Medulla oblongata (tissue), 1 donor: ENCODE results near the gene XPO6.

Experiments used
- DNase-seq: peaks from one replicate; pipeline ENCODE4 v3.0.0-alpha.2; 2015; ENCODE audit errors: extremely low spot score

Gene XPO6

GRCh38 chr16:28089205-28089991, 122.4 kb downstream of the XPO6 start:
- no peak for DNase-seq

GRCh38 chr16:28087675-28088300, 124.0 kb downstream of the XPO6 start:
- no peak for DNase-seq

- no peak for DNase-seq
These were observed 124.6 kb downstream of the XPO6 start for GRCh38 chr16:28087140-28087660.

GRCh38 chr16:28086186-28087139, 125.3 kb downstream of the XPO6 start:
- DNase-seq: no peak

DNA sequence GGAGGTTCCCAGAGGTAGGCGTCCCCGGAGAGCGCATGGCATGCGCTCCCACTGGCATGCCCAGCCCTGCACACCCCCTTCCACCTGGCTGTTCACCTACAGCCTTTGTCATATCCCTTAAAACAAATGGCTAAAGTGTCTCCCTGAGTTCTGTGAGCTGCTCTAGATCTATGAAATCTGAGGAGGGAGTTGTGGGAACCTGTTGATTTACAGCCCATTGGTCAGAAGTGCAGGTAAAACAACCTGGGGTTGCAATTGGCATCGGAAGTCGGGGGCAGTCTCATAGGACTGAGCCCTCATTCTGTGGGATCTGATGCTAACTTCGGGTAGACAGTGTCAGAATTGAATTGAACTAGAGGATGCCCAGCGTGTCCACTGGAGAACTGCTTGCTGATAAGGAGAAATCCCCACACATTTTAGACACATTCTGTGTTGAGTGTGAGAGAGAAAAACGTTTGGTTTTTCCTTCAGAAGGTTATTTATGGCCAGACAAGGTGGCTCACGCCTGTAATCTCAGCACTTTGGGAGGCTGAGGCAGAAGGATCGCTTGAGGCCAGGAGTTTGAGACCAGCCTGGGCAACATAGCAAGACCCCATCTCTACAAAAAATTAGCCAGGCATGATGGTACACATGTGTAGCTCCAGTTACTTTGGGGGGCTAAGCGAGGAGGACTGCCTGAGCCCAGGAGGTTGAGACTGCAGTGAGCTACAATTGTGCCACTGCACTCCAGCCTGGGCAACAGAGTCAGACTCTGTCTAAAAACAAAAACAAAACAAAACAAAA, 126.2 kb downstream of the XPO6 start:
- DNase-seq: no peak

- DNase-seq: no peak
These were observed 127.6 kb downstream of the XPO6 start for GRCh38 chr16:28084209-28084608.

GRCh38 chr16:28082624-28083023, 129.1 kb downstream of the XPO6 start:
- DNase-seq: no peak

DNA sequence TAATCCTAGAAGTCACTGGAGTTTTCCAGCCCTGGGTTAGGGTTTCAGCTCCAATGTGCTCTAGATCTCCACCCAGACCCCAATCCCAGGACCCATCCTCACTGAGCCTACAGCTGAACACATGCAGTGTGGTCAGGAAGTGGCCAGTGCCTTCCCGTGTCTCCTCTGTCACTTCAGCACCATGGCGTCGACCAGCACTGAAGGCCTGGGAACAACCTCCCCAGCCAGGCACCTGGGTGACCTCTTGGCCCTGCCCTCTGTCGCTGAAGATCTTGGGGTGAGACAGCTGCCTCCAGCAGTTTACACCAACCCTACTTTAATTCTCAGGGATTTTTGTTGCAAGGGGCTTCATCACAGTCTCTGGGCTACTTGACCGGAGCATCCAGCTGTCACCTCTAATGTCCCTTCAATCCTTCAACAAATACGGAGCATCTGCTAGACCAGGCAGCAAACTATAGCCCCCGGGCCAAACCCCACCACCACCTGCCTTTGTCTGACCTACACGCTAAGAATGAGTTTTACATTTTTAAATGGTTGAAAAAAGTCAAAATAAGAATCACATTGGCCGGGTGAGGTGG, 130.3 kb downstream of the XPO6 start:
- DNase-seq: no peak

DNA sequence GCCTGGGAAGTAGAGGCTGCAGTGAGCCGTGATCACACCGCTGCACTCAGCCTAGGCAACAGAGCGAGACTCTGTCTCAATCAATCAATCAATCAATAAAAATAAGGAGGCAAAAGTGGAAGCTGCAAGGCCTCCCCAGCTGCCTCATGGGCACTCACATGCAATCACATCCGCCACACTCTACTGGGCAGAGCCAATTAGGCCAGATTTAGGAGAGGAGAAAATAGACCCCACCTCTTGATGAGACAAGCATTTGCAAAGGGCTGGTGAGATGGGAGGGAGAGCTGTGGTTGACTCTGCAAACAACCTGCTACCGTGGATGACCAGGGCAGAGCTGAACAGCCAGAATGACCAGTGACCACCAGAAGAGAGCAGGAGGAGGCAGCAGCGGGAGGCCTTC, 133.5 kb downstream of the XPO6 start:
- no peak for DNase-seq

DNA sequence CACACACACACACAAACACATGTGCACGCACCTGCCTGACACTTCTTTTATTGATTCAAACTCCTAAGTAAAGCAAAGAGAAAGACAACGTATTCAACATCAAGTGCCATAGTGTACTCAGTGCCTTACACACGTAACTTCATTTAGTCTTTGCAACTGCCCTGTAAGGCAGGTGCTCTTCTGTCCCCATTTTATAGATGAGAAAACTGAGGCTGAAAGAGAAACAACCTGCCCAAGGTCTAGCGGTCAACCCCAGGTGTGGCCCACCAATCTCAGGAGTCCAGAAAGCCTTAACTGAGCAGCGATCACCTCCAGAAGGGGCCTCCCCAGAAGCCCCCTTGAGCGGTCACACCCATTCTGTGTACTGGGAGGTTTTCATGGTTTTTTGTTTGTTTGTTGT, 137.9 kb downstream of the XPO6 start:
- no peak for DNase-seq

DNA sequence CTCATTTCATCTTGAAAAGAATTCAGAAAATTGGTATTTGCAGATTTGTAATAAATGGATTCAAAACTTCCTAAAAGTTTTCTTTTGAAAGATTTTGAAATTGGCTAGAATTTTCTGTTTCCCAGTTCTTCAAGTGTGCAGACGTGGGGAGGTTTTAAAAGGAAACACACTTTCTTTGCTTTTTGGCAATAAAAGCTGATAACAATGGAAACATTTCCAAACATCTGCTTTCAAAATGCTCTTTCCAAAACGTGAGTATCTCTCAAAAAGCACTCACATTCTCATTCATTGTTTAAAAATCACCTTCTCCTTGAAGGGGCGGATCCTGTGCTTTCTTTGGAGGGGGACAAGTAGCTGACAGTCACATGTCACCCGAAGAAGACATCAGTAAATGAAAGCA, 139.7 kb downstream of the XPO6 start:
- DNase-seq: no peak

DNA sequence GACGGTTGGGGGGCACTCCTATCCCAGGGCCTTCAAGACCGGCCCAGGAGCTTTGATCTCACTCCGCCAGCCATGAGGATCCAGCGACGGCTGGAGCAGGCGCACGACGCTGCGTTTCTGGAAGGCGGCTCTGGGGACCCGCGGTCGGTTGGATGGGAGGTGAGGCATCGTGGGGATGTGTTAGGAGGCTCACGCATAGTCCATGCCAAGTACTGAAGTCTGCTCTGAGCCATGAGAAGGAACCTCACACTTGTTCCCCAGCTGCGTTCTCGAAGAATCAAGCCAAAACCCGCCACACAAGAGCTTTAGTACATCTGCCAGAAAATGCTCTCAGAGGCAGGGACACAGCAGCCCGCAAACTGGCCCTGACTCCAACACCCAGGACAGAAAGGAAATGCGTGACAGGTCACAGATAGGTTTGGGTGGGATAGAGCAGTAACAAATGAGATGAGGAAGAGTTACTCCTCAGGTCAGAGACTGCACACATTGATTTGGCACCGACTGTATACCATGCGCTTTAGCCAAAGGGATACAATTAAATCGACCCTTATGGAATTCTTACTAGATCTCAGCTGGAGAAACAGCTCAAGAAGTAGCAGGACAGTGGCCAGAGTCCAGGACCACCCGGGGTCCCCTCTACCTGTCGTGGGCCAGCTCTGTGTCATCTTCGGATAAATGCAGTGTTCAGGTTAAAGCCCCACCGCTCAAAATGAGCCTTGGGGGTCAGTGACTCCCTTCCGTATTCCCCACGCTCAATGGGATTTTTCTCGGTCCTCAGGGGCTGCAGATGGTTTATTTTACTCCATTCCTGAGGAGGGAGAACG, 141.6 kb downstream of the XPO6 start:
- DNase-seq: no peak

GRCh38 chr16:28068976-28069375, 142.8 kb downstream of the XPO6 start:
- DNase-seq: no peak

DNA sequence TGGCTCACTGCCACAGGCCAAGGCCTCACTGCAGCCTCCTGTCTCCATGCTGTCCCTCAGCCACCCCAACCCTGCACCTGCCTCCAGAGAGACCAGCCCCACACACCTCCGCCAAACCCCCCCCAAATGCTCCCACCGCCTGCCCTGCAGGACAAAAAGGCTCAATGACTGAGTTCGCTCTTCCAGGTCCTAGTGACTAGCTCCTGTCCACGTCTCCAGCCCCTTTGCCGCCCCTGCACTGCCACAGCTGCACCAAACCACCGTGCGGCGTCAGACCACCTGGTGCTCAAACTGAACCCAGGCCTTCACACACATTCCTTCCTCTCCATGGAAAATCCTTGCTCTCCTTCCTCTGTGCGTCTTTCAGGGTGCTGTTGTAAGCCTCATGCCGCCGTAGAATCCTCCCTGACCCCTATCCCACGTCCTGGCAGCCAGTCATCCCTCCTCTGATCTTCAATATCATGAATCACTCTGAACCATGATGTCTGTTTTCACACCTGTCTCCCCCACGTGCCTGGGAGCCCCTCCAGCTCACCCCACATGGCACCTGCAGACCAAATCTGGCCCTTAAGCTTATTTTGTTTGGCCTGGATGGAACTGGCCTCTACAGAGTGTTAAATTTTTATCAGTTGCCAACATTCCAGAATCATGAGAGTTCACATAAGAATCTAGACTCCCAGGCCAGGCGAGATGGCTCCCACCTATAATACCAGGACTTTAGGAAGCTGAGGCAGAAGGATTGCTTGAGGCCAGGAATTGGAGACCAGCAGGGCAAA, 144.0 kb downstream of the XPO6 start:
- DNase-seq: no peak

DNA sequence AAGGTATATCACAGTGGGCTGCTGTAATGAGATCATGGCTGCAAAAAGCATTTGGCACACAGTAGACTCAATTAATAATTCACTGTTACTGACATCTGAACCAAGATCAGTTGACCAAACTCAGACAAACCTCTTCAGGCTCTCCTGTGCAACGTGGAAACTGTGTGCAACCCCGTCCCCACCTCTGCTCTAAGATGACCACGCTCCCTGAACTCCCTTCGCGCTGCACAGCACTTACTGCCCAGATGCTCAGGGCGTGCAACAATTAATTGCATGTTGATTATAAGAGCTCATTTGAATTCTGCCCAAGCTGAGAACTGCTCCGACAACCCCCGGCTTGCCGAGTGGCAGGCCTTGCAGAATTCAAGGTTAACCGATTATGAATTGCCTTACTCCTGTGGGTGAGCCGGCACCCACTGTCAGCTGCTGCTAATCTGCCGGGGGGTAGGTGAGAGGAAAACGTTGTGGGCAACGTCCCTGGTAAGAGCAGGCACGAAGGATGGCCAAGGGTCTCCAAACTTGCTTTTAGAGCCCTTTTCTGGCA, 147.0 kb downstream of the XPO6 start:
- no peak for DNase-seq

GRCh38 chr16:28064150-28064549, 147.6 kb downstream of the XPO6 start:
- no peak for DNase-seq

GRCh38 chr16:28063591-28064061, 148.1 kb downstream of the XPO6 start, which contains the start of gene GSG1L:
Gene GSG1L (minus strand): TSS chr16:28063714. CDS start chr16:28063424, 290 bp downstream.
- no peak for DNase-seq

DNA sequence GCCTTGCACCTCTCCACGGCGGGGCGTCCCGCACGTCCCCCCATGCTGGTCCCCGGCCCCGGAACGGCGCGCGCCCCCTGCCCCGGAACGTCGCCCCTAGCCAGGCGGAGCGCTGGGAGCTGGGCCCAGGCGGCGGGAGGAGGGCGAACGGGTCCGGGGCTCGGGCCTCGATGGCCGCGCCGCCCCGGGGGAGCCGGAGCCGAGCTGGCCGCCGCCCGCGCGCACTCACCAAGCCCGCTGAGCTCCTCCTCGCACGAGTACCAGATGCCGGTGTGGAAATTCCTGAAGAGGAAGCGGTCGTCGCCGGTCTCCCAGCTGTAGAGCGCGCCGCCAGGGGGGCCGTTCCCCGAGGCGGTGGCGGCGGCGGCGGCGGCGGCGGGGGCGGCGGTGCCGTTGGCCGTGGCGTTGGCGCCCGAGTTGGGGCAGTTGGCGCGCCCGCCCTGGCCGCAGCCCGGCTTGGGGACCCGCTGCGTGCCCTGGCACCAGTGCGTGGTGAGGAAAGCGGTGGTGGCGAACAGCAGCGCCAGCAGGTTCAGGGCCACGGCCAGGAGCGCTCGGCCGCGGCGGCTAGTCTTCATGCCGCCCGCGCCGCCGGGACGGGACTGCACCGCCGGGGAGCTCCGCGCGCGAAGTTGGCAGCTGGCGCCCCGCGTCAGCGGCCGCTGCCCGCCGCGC, 148.8 kb downstream of the XPO6 start:
- no peak for DNase-seq
